Measurements from ENCODE around the gene UBE2G1. TPM values are rescaled to one million over a fixed set of nuclear protein-coding genes. Genes with fewer than 3 reads are reported as not detected.

Gene UBE2G1
- total RNA-seq (2022) (50.5 and 56.8 TPM in 2 replicates), Bru-seq, nascent RNA (percentile 72 among the genes with signal in this experiment), BruChase-seq, experiment 1, labeled RNA remaining after a 2-hour chase (percentile 76 among the genes with signal in this experiment), BruChase-seq, experiment 2, labeled RNA remaining after a 6-hour chase (percentile 81 among the genes with signal in this experiment)
- long read RNA-seq, transcript UBE2G1-201 (6 exons, 3,974 nt) = major isoform, 80 of 87 reads
- long read RNA-seq, partial matches to known transcripts = 0 of 87 reads
- long read RNA-seq, other reads (novel, unspliced or antisense) = 5 of 87 reads

- no TSS peak for BruUV-seq (replicated peaks)
- Mint-ChIP-seq H3K4me3 (ENCODE audit: unreplicated experiment) (peak within 1 kb of the TSS; percentile 71), H3K27me3 (ENCODE audit: insufficient read depth, unreplicated experiment) (no peaks in the 10 kb centered on the region), H3K9me3 (ENCODE audit: unreplicated experiment) (no peaks in the 10 kb centered on the region), H3K4me1 (ENCODE audit: low read depth, unreplicated experiment) (peaks cover 6% of the 10 kb centered on the region), H3K27ac (ENCODE audit: unreplicated experiment) (peak within 1 kb of the TSS; percentile 75), H3K36me3 (ENCODE audit: insufficient read depth, unreplicated experiment) (peaks cover 13% of the 10 kb centered on the region)
- Histone ChIP-seq H3K27me3 (replicated peaks; ENCODE audit: control insufficient read depth, insufficient read depth, low read length) (no peaks in the 10 kb centered on the region), H3K36me3 (ENCODE audit: control insufficient read depth, insufficient read depth, low read length) (no peaks in the 10 kb centered on the region), H3K9me3 (no peaks in the 10 kb centered on the region), H3K4me3 (ENCODE audit: low read depth, low read length) (peak within 1 kb of the TSS; percentile 67), H3K4me1 (no peaks in the 10 kb centered on the region)
- POLR2A ChIA-PET = no interaction called here
- peak in 1 of 2 experiments; percentile 36 for TF ChIP-seq CTCF (IDR thresholded peaks at IDR 0.05; ENCODE audit: insufficient read depth in 1 of 2, low read depth in 1 of 2, low read length in 1 of 2, severe bottlenecking in 1 of 2, unreplicated experiment in 1 of 2)
- CTCF ChIA-PET = interaction anchor here (0.7 to 1.5 kb wide), 3 partner anchors 46 to 151 kb away, joined by 3 to 6 read pairs (median 4); no protein-coding TSS in a partner anchor
- peak; percentile 95 for DNase-seq
- intact Hi-C loops (cut with micrococcal nuclease; ENCODE audit: unreplicated experiment) = loop anchor here (1.0 to 5.0 kb wide), 3 partner anchors 104 to 166 kb away; partner anchors contain the start of gene ANKFY1
Measured at GRCh38 chr17:4366327-4367063, at the start of gene UBE2G1. TSS of gene UBE2G1 (minus strand) at chr17:4366675. CDS start at chr17:4366316, 359 bp downstream.

- no peak overlapping the region for H3K4me3 Mint-ChIP-seq (ENCODE audit: unreplicated experiment)
- H3K27me3 Mint-ChIP-seq (ENCODE audit: insufficient read depth, unreplicated experiment) = no peaks in the 10 kb centered on the region
- no peaks in the 10 kb centered on the region for H3K36me3 ChIP-seq (ENCODE audit: control insufficient read depth, insufficient read depth, low read length)
- no peaks in the 10 kb centered on the region for H3K9me3 ChIP-seq
- ChIA-PET CTCF (interaction anchor here (0.5 to 1.3 kb wide), 4 partner anchors 46 to 457 kb away, joined by 3 to 9 read pairs (median 6); partner anchors contain the start of gene UBE2G1), POLR2A (no interaction called here)
- H3K4me3 ChIP-seq (ENCODE audit: low read depth, low read length) = no peak overlapping the region
- H3K36me3 Mint-ChIP-seq (ENCODE audit: insufficient read depth, unreplicated experiment) = no peaks in the 10 kb centered on the region
- DNase-seq = peak; percentile 76 to 83
- BruUV-seq (replicated peaks) = no TSS peak
- intact Hi-C loops (cut with micrococcal nuclease; ENCODE audit: unreplicated experiment) = loop anchor here (2.0 kb wide), 2 partner anchors 198 to 212 kb away; no protein-coding TSS in a partner anchor
- H3K27me3 ChIP-seq (replicated peaks; ENCODE audit: control insufficient read depth, insufficient read depth, low read length) = no peaks in the 10 kb centered on the region
- no peaks in the 10 kb centered on the region for H3K9me3 Mint-ChIP-seq (ENCODE audit: unreplicated experiment)
- no peaks in the 10 kb centered on the region for H3K4me1 Mint-ChIP-seq (ENCODE audit: low read depth, unreplicated experiment)
- no peak overlapping the region for H3K27ac Mint-ChIP-seq (ENCODE audit: unreplicated experiment)
- H3K4me1 ChIP-seq = no peaks in the 10 kb centered on the region
- TF ChIP-seq CTCF (IDR thresholded peaks at IDR 0.05; ENCODE audit: insufficient read depth in 1 of 2, low read depth in 1 of 2, low read length in 1 of 2, severe bottlenecking in 1 of 2, unreplicated experiment in 1 of 2) = peak; percentile 48 to 77
Measured at GRCh38 chr17:4412933-4413831, 46.7 kb upstream of the UBE2G1 start.

GRCh38 chr17:4411201-4411600 lies 44.7 kb upstream of the UBE2G1 start:
- TF ChIP-seq CTCF (IDR thresholded peaks at IDR 0.05; ENCODE audit: insufficient read depth in 1 of 2, low read depth in 1 of 2, low read length in 1 of 2, severe bottlenecking in 1 of 2, unreplicated experiment in 1 of 2) = no peak
- Mint-ChIP-seq H3K4me1 (ENCODE audit: low read depth, unreplicated experiment) (no peaks in the 10 kb centered on the region), H3K27me3 (ENCODE audit: insufficient read depth, unreplicated experiment) (no peaks in the 10 kb centered on the region), H3K9me3 (ENCODE audit: unreplicated experiment) (no peaks in the 10 kb centered on the region), H3K27ac (ENCODE audit: unreplicated experiment) (no peak overlapping the region), H3K36me3 (ENCODE audit: insufficient read depth, unreplicated experiment) (no peaks in the 10 kb centered on the region), H3K4me3 (ENCODE audit: unreplicated experiment) (no peak overlapping the region)
- no peak for DNase-seq
- Histone ChIP-seq H3K4me1 (no peaks in the 10 kb centered on the region), H3K4me3 (ENCODE audit: low read depth, low read length) (no peak overlapping the region), H3K36me3 (ENCODE audit: control insufficient read depth, insufficient read depth, low read length) (no peaks in the 10 kb centered on the region), H3K27me3 (replicated peaks; ENCODE audit: control insufficient read depth, insufficient read depth, low read length) (no peaks in the 10 kb centered on the region), H3K9me3 (no peaks in the 10 kb centered on the region)
- ChIA-PET POLR2A (no interaction called here), CTCF (interaction anchor here (0.9 kb wide), 1 partner anchor 48 kb away, joined by 4 read pairs; no protein-coding TSS in a partner anchor)
- BruUV-seq (replicated peaks) = no TSS peak
- intact Hi-C loops (cut with micrococcal nuclease; ENCODE audit: unreplicated experiment) = no loop called here

Data from Caco-2 (cell line).